Testis (tissue), 3 donors: ENCODE data around the gene AP3M1. TPM values are rescaled to one million over a fixed set of nuclear protein-coding genes. Genes with fewer than 3 reads are reported as not detected.

ENCODE experiments used
- DNase-seq: peaks from one replicate; pipeline ENCODE4 v3.0.0-alpha.2; 2019
- H3K27ac ChIP-seq, 2 donors: fragments of 200-600 bp; sonication (generic); one replicate each; pipeline ENCODE4 v1.5.1; 2019
- H3K27me3 ChIP-seq: fragments of 200-600 bp; sonication (generic); one replicate; pipeline ENCODE4 v1.5.1; 2019
- H3K36me3 ChIP-seq: fragments of 200-600 bp; sonication (generic); one replicate; pipeline ENCODE4 v1.5.1; 2017; ENCODE audit warnings: low read depth; ENCODE audit errors: missing control alignments
- H3K4me1 ChIP-seq: fragments of 200-600 bp; sonication (generic); one replicate; pipeline ENCODE4 v1.5.1; 2019
- H3K4me3 ChIP-seq, 2 donors: fragments of 200-600 bp; sonication (generic); one replicate each; pipeline ENCODE4 v1.5.1; 2017 to 2019
- H3K9me3 ChIP-seq: fragments of 200-600 bp; sonication (generic); one replicate; pipeline ENCODE4 v1.5.1; 2017
- CTCF ChIP-seq, 3 experiments: fragments of 450-650 bp in 2 of 3; fragments of 200-600 bp in 1 of 3; sonication (generic) in 1 of 3; IDR thresholded peaks; one replicate each; pipeline ENCODE4 v1.5.1; 2016 to 2019; ENCODE audit warnings: antibody characterized with exemption in 3 of 3, mild to moderate bottlenecking in 2 of 3, moderate library complexity in 1 of 3
- POLR2A ChIP-seq: fragments of 450-650 bp; IDR thresholded peaks from one replicate; pipeline ENCODE4 v1.6.1; 2017; ENCODE audit warnings: antibody characterized with exemption, mild to moderate bottlenecking, moderate library complexity
- WGBS, 2 donors: methylation state at CpG; one replicate each; pipeline ENCODE4 v1.1.5; 2018; 5-methylcytosine and 5-hydroxymethylcytosine counted together
- intact Hi-C: fragments of 100-400 bp; cut with DNase I; formaldehyde crosslinking; loops from one replicate; pipeline ENCODE4 v1.15.1; 2023; ENCODE audit warnings: low total_unique reads
- polyA plus RNA-seq: library from polyadenylated mRNA; stranded (reverse); fragments of 350-450 nt; fragmentation: Illumina TruSeq; extraction: RNeasy Lipid Tissue Mini Kit (QIAGEN cat#74804); gene quantifications from one replicate; pipeline ENCODE4 v1.2.3, GENCODE V29; 2014; ENCODE audit warnings: low read depth, low replicate concordance; ENCODE audit not compliant: insufficient read depth
- total RNA-seq, 2 donors: library from RNA; depleted of rRNA; stranded (reverse); fragments of >200 nt; gene quantifications; one replicate each; pipeline ENCODE4 v1.2.3, GENCODE V29; 2016

Gene AP3M1
- total and polyA plus RNA-seq, 3 donors from 2014 or later = 32.0 to 44.4 (median 38.6) TPM

- Histone ChIP-seq H3K27me3 (no peaks in the 10 kb centered on the region), H3K9me3 (no peaks in the 10 kb centered on the region), H3K27ac (no peak overlapping the region), H3K36me3 (no peaks in the 10 kb centered on the region), H3K4me1 (no peaks in the 10 kb centered on the region), H3K4me3 (no peak overlapping the region)
- 77 to 86% methylated on average over 3 of the region's 3 CpGs for WGBS, 2 donors
- no peak for DNase-seq
- intact Hi-C loops = no loop called here
- TF ChIP-seq CTCF (IDR thresholded peaks at IDR 0.05) = no peak
- no peak for TF ChIP-seq POLR2A
Observed at GRCh38 chr10:74088722-74089121, 61.9 kb downstream of the AP3M1 start.

GRCh38 chr10:74086317-74086716 is 64.3 kb downstream of the AP3M1 start:
- Histone ChIP-seq H3K4me1 (no peaks in the 10 kb centered on the region), H3K4me3 (no peak overlapping the region), H3K27ac (peak overlapping the region in 1 of 2 donors; percentile 4), H3K9me3 (no peaks in the 10 kb centered on the region), H3K36me3 (no peaks in the 10 kb centered on the region), H3K27me3 (no peaks in the 10 kb centered on the region)
- DNase-seq = no peak
- intact Hi-C loops = no loop called here
- TF ChIP-seq CTCF (IDR thresholded peaks at IDR 0.05) = no peak
- TF ChIP-seq POLR2A = no peak
- WGBS, 2 donors = 68 to 77% methylated on average over 2 of the region's 2 CpGs

GRCh38 chr10:74084955-74085354 is 65.7 kb downstream of the AP3M1 start:
- Histone ChIP-seq H3K4me3 (no peak overlapping the region), H3K27ac (no peak overlapping the region), H3K4me1 (no peaks in the 10 kb centered on the region), H3K9me3 (no peaks in the 10 kb centered on the region), H3K27me3 (no peaks in the 10 kb centered on the region), H3K36me3 (no peaks in the 10 kb centered on the region)
- TF ChIP-seq CTCF (IDR thresholded peaks at IDR 0.05) (no peak), POLR2A (no peak)
- no peak for DNase-seq
- intact Hi-C loops = no loop called here
- 92 to 96% methylated on average over 3 of the region's 3 CpGs for WGBS, 2 donors

- Histone ChIP-seq H3K36me3 (no peaks in the 10 kb centered on the region), H3K27me3 (no peaks in the 10 kb centered on the region), H3K9me3 (no peaks in the 10 kb centered on the region), H3K27ac (no peak overlapping the region), H3K4me1 (no peaks in the 10 kb centered on the region), H3K4me3 (no peak overlapping the region)
- no peak for DNase-seq
- 58 to 75% methylated on average over 2 of the region's 2 CpGs for WGBS, 2 donors
- TF ChIP-seq CTCF (IDR thresholded peaks at IDR 0.05) = no peak
- TF ChIP-seq POLR2A = no peak
- intact Hi-C loops = no loop called here
Observed at GRCh38 chr10:74083304-74083703, 67.3 kb downstream of the AP3M1 start.

GRCh38 chr10:74081941-74082718 is 68.5 kb downstream of the AP3M1 start:
- 77 to 80% methylated on average over 5 of the region's 5 CpGs for WGBS, 2 donors
- Histone ChIP-seq H3K36me3 (no peaks in the 10 kb centered on the region), H3K9me3 (no peaks in the 10 kb centered on the region), H3K27ac (no peak overlapping the region), H3K4me1 (no peaks in the 10 kb centered on the region), H3K27me3 (no peaks in the 10 kb centered on the region), H3K4me3 (no peak overlapping the region)
- no peak for TF ChIP-seq CTCF (IDR thresholded peaks at IDR 0.05)
- no peak for TF ChIP-seq POLR2A
- intact Hi-C loops = no loop called here
- no peak for DNase-seq
